Hippocampal formation (tissue), 2 donors: ENCODE measurements around the gene GRB10.

Experiments used
- DNase-seq, 2 donors: peaks; one replicate each; lab custom pipeline; 2025; lab: John Stamatoyannopoulos, UW

Gene GRB10

GRCh38 chr7:50634378-50634777, 148.3 kb downstream of the GRB10 start:
- no peak for DNase-seq

- DNase-seq = no peak
These were observed 149.3 kb downstream of the GRB10 start for GRCh38 chr7:50633414-50633710.

GRCh38 chr7:50632561-50633413, 149.9 kb downstream of the GRB10 start:
- no peak for DNase-seq

GRCh38 chr7:50631639-50632038, 151.1 kb downstream of the GRB10 start:
- no peak for DNase-seq

- DNase-seq = no peak
These were observed 151.6 kb downstream of the GRB10 start for GRCh38 chr7:50631100-50631499.

GRCh38 chr7:50629238-50629901, 153.3 kb downstream of the GRB10 start:
- DNase-seq = no peak

GRCh38 chr7:50628434-50629084, 154.1 kb downstream of the GRB10 start:
- DNase-seq = no peak

- no peak for DNase-seq
These were observed 154.8 kb downstream of the GRB10 start for GRCh38 chr7:50627824-50628361.

- no peak for DNase-seq
These were observed 156.4 kb downstream of the GRB10 start for GRCh38 chr7:50626286-50626685.

- no peak for DNase-seq
These were observed 157.3 kb downstream of the GRB10 start for GRCh38 chr7:50625360-50625759.

- DNase-seq = no peak
These were observed 159.9 kb downstream of the GRB10 start for GRCh38 chr7:50622821-50623220.

GRCh38 chr7:50621973-50622490, 160.7 kb downstream of the GRB10 start:
- DNase-seq = no peak

GRCh38 chr7:50621206-50621605, 161.5 kb downstream of the GRB10 start:
- DNase-seq = no peak

- DNase-seq = no peak
These were observed 162.3 kb downstream of the GRB10 start for GRCh38 chr7:50620433-50620832.

GRCh38 chr7:50619684-50620083, 163.0 kb downstream of the GRB10 start:
- no peak for DNase-seq

- DNase-seq = no peak
These were observed 164.4 kb downstream of the GRB10 start for GRCh38 chr7:50618281-50618680.

- DNase-seq = no peak
These were observed 167.1 kb downstream of the GRB10 start for GRCh38 chr7:50615519-50616080.

GRCh38 chr7:50614721-50615518, 167.8 kb downstream of the GRB10 start:
- DNase-seq = no peak

- DNase-seq = no peak
These were observed 169.2 kb downstream of the GRB10 start for GRCh38 chr7:50613473-50613872.

- DNase-seq = no peak
These were observed 170.0 kb downstream of the GRB10 start for GRCh38 chr7:50612704-50613103.

- DNase-seq = no peak
These were observed 172.0 kb downstream of the GRB10 start for GRCh38 chr7:50610521-50611277.
